ENCODE data around the gene PCIF1.

PCIF1 gene

GRCh38 chr20:45904583-45905504 lies 29.6 kb upstream of the PCIF1 start:
- DNase-seq (ENCODE audit: low read depth in 2 of 2): no peak

- no peak for DNase-seq (ENCODE audit: low read depth in 2 of 2)
These were observed 28.9 kb upstream of the PCIF1 start for GRCh38 chr20:45905505-45906079.

GRCh38 chr20:45907219-45907948 lies 27.1 kb upstream of the PCIF1 start:
- no peak for DNase-seq (ENCODE audit: low read depth in 2 of 2)

GRCh38 chr20:45908084-45908483 lies 26.4 kb upstream of the PCIF1 start:
- no peak for DNase-seq (ENCODE audit: low read depth in 2 of 2)

GRCh38 chr20:45909336-45909808 lies 25.1 kb upstream of the PCIF1 start:
- DNase-seq (ENCODE audit: low read depth in 2 of 2): no peak

GRCh38 chr20:45909817-45910669 lies 24.4 kb upstream of the PCIF1 start:
- DNase-seq (ENCODE audit: low read depth in 2 of 2): no peak

- peak; percentile 66 to 94 for DNase-seq (ENCODE audit: low read depth in 2 of 2)
These were observed 23.6 kb upstream of the PCIF1 start for GRCh38 chr20:45910670-45911485.

- no peak for DNase-seq (ENCODE audit: low read depth in 2 of 2)
These were observed 22.8 kb upstream of the PCIF1 start, which contains the start of gene PLTP for GRCh38 chr20:45911486-45912343. Gene PLTP (minus strand): TSS chr20:45912155. CDS start chr20:45911452, 703 bp downstream.

- DNase-seq (ENCODE audit: low read depth in 2 of 2): no peak
These were observed 22.2 kb upstream of the PCIF1 start for GRCh38 chr20:45912344-45912682.

- DNase-seq (ENCODE audit: low read depth in 2 of 2): no peak
These were observed 21.4 kb upstream of the PCIF1 start for GRCh38 chr20:45913116-45913515.

- no peak for DNase-seq (ENCODE audit: low read depth in 2 of 2)
These were observed 16.7 kb upstream of the PCIF1 start for GRCh38 chr20:45917790-45918141.

- no peak for DNase-seq (ENCODE audit: low read depth in 2 of 2)
These were observed 16.2 kb upstream of the PCIF1 start for GRCh38 chr20:45918182-45918737.

GRCh38 chr20:45918779-45919537 lies 15.5 kb upstream of the PCIF1 start:
- no peak for DNase-seq (ENCODE audit: low read depth in 2 of 2)

- DNase-seq (ENCODE audit: low read depth in 2 of 2): no peak
These were observed 14.7 kb upstream of the PCIF1 start for GRCh38 chr20:45919542-45920399.

- no peak for DNase-seq (ENCODE audit: low read depth in 2 of 2)
These were observed 13.8 kb upstream of the PCIF1 start for GRCh38 chr20:45920462-45921336.

GRCh38 chr20:45921337-45922189 lies 12.9 kb upstream of the PCIF1 start:
- no peak for DNase-seq (ENCODE audit: low read depth in 2 of 2)
